Ascending aorta (tissue), 2 donors: ENCODE results near the gene NIT1. TPM values are rescaled to one million over a fixed set of nuclear protein-coding genes. Genes with fewer than 3 reads are reported as not detected.

Experiments
- DNase-seq, 2 donors: peaks; one replicate each; pipeline ENCODE4 v3.0.0-alpha.2; 2019; ENCODE audit warnings: low spot score in 2 of 2
- H3K27ac ChIP-seq, 2 donors: fragments of 200-600 bp; sonication (generic); one replicate each; pipeline ENCODE4 v1.5.1; 2016 to 2017; ENCODE audit warnings: mild to moderate bottlenecking in 1 of 2
- H3K27me3 ChIP-seq: fragments of 200-600 bp; sonication (generic); one replicate; pipeline ENCODE4 v1.5.1; 2017
- H3K36me3 ChIP-seq, 2 donors: fragments of 200-600 bp; sonication (generic); one replicate each; pipeline ENCODE4 v1.5.1; 2016
- H3K4me1 ChIP-seq, 2 donors: fragments of 200-600 bp; sonication (generic); one replicate each; pipeline ENCODE4 v1.5.1; 2016 to 2017; ENCODE audit warnings: mild to moderate bottlenecking in 1 of 2
- H3K4me3 ChIP-seq, 2 donors: fragments of 200-600 bp; sonication (generic); one replicate each; pipeline ENCODE4 v1.5.1; 2016 to 2017; ENCODE audit warnings: mild to moderate bottlenecking in 1 of 2
- H3K9me3 ChIP-seq, 2 donors: fragments of 200-600 bp; sonication (generic); one replicate each; pipeline ENCODE4 v1.5.1; 2016
- CTCF ChIP-seq, 3 experiments: fragments of 200-600 bp in 2 of 3; fragments of 450-650 bp in 1 of 3; sonication (generic) in 2 of 3; IDR thresholded peaks; one replicate each; pipeline ENCODE4 v1.5.1; 2016 to 2019; ENCODE audit warnings: antibody characterized with exemption in 3 of 3, mild to moderate bottlenecking in 1 of 3, moderate library complexity in 1 of 3
- intact Hi-C: fragments of 100-400 bp; cut with DNase I; formaldehyde crosslinking; loops from one replicate; pipeline ENCODE4 v1.15.1; 2023
- total RNA-seq: library from RNA; depleted of rRNA; stranded (reverse); fragments of >200 nt; gene quantifications from one replicate; pipeline ENCODE4 v1.1.0, GENCODE V29; 2016

The NIT1 gene
- total RNA-seq, 1 donor from 2014 or later = 44.9 TPM

GRCh38 chr1:161145832-161146231, 27.9 kb downstream of the NIT1 start:
- no peaks in the 10 kb centered on the region for H3K9me3 ChIP-seq
- intact Hi-C loops = no loop called here
- TF ChIP-seq CTCF (IDR thresholded peaks at IDR 0.05) = no peak
- H3K27me3 ChIP-seq = no peaks in the 10 kb centered on the region
- no peak overlapping the region for H3K4me3 ChIP-seq
- H3K36me3 ChIP-seq = no peaks in the 10 kb centered on the region
- DNase-seq = no peak
- H3K27ac ChIP-seq = no peak overlapping the region
- no peaks in the 10 kb centered on the region for H3K4me1 ChIP-seq

- Histone ChIP-seq H3K4me3 (peak overlapping the region; percentile 76 to 83), H3K27ac (peak overlapping the region; percentile 91 to 93), H3K36me3 (peaks cover 2 to 4% of the 10 kb centered on the region in 2 donors), H3K4me1 (peaks cover 0 to 10% of the 10 kb centered on the region in 2 donors), H3K9me3 (no peaks in the 10 kb centered on the region), H3K27me3 (no peaks in the 10 kb centered on the region)
- DNase-seq = no peak
- no peak for TF ChIP-seq CTCF (IDR thresholded peaks at IDR 0.05)
- intact Hi-C loops = loop anchor here (1.0 to 10.0 kb wide), 3 partner anchors 21 to 808 kb away; partner anchors contain the start of genes B4GALT3, COPA, DEDD and NCSTN
These were observed 35.3 kb downstream of the NIT1 start for GRCh38 chr1:161153176-161153575.

GRCh38 chr1:161153682-161154337, 35.9 kb downstream of the NIT1 start, which contains the start of gene UFC1:
Gene UFC1 (plus strand): TSS chr1:161153978. CDS start chr1:161153998, 20 bp downstream.
- intact Hi-C loops = loop anchor here (1.0 to 10.0 kb wide), 4 partner anchors 22 to 809 kb away; partner anchors contain the start of genes B4GALT3, COPA, DEDD and NCSTN
- no peaks in the 10 kb centered on the region for H3K27me3 ChIP-seq
- peak within 1 kb of the TSS; percentile 91 to 93 for H3K27ac ChIP-seq
- H3K4me1 ChIP-seq = peaks cover 0 to 12% of the 10 kb centered on the region in 2 donors
- peaks cover 2 to 4% of the 10 kb centered on the region in 2 donors for H3K36me3 ChIP-seq
- peak in 1 of 2 donors; percentile 91 for DNase-seq
- H3K9me3 ChIP-seq = no peaks in the 10 kb centered on the region
- no peak for TF ChIP-seq CTCF (IDR thresholded peaks at IDR 0.05)
- H3K4me3 ChIP-seq = peak within 1 kb of the TSS; percentile 76 to 83

- intact Hi-C loops = loop anchor here (2.0 to 10.0 kb wide), 3 partner anchors 25 to 896 kb away; partner anchors contain the start of genes COPA, DCAF8, DEDD and NCSTN
- Histone ChIP-seq H3K4me3 (no peak overlapping the region), H3K36me3 (peaks cover 10 to 11% of the 10 kb centered on the region in 2 donors), H3K27me3 (no peaks in the 10 kb centered on the region), H3K27ac (no peak overlapping the region), H3K4me1 (peaks cover 0 to 31% of the 10 kb centered on the region in 2 donors), H3K9me3 (no peaks in the 10 kb centered on the region)
- no peak for DNase-seq
- TF ChIP-seq CTCF (IDR thresholded peaks at IDR 0.05) = no peak
These were observed 40.0 kb downstream of the NIT1 start for GRCh38 chr1:161157867-161158266.

- H3K4me1 ChIP-seq = peaks cover 0 to 31% of the 10 kb centered on the region in 2 donors
These were observed 40.6 kb downstream of the NIT1 start for GRCh38 chr1:161158316-161159010.

More at GRCh38 chr1:161158316-161159010, 40.6 kb downstream of the NIT1 start:
- Histone ChIP-seq H3K36me3 (peaks cover 10 to 11% of the 10 kb centered on the region in 2 donors), H3K9me3 (no peaks in the 10 kb centered on the region), H3K27ac (peak overlapping the region; percentile 81 to 83), H3K27me3 (no peaks in the 10 kb centered on the region), H3K4me3 (peak overlapping the region; percentile 86 to 92)
- intact Hi-C loops = loop anchor here (1.0 to 10.0 kb wide), 4 partner anchors 19 to 896 kb away; partner anchors contain the start of genes B4GALT3, COPA, DCAF8 and DEDD
- no peak for TF ChIP-seq CTCF (IDR thresholded peaks at IDR 0.05)
- no peak for DNase-seq
